ENCODE results near the gene SLC26A8.

The SLC26A8 gene

GRCh38 chr6:36068586-36068985 lies 44.1 kb upstream of the SLC26A8 start:
- Histone ChIP-seq H3K4me1 (ENCODE audit: insufficient read depth, insufficient read length) (no peaks in the 10 kb centered on the region), H3K9ac (ENCODE audit: insufficient read length, low read depth) (no peak overlapping the region), H3K27me3 (ENCODE audit: insufficient read depth, insufficient read length) (no peaks in the 10 kb centered on the region), H3K4me3 (ENCODE audit: insufficient read length, low read depth) (no peak overlapping the region), H3K9me3 (ENCODE audit: insufficient read depth, low read length) (no peaks in the 10 kb centered on the region), H3K36me3 (ENCODE audit: insufficient read depth, insufficient read length, low read length) (no peaks in the 10 kb centered on the region)
- TF ChIP-seq ZNF274 (IDR thresholded peaks at IDR 0.05; ENCODE audit: low read depth, low read length) = no peak
- TF ChIP-seq SUZ12 (IDR thresholded peaks at IDR 0.05; ENCODE audit: extremely low read depth, insufficient read depth, insufficient read length) = no peak
- TF ChIP-seq YY1 (IDR thresholded peaks at IDR 0.05; ENCODE audit: insufficient read depth, insufficient read length) = no peak
- no peak for DNase-seq (ENCODE audit: low read depth, low spot score)

- Histone ChIP-seq H3K4me1 (ENCODE audit: insufficient read depth, insufficient read length) (no peaks in the 10 kb centered on the region), H3K36me3 (ENCODE audit: insufficient read depth, insufficient read length, low read length) (no peaks in the 10 kb centered on the region), H3K9ac (ENCODE audit: insufficient read length, low read depth) (no peak overlapping the region), H3K4me3 (ENCODE audit: insufficient read length, low read depth) (no peak overlapping the region), H3K9me3 (ENCODE audit: insufficient read depth, low read length) (no peaks in the 10 kb centered on the region), H3K27me3 (ENCODE audit: insufficient read depth, insufficient read length) (no peaks in the 10 kb centered on the region)
- no peak for DNase-seq (ENCODE audit: low read depth, low spot score)
- TF ChIP-seq YY1 (IDR thresholded peaks at IDR 0.05; ENCODE audit: insufficient read depth, insufficient read length) (no peak), ZNF274 (IDR thresholded peaks at IDR 0.05; ENCODE audit: low read depth, low read length) (no peak), SUZ12 (IDR thresholded peaks at IDR 0.05; ENCODE audit: extremely low read depth, insufficient read depth, insufficient read length) (no peak)
These were observed 43.6 kb upstream of the SLC26A8 start for GRCh38 chr6:36068012-36068392.

- no peaks in the 10 kb centered on the region for H3K4me1 ChIP-seq (ENCODE audit: insufficient read depth, insufficient read length)
- DNase-seq (ENCODE audit: low read depth, low spot score) = no peak
These were observed 43.1 kb upstream of the SLC26A8 start for GRCh38 chr6:36067374-36068011.

GRCh38 chr6:36066817-36067216 lies 42.4 kb upstream of the SLC26A8 start:
- H3K27me3 ChIP-seq (ENCODE audit: insufficient read depth, insufficient read length) = no peaks in the 10 kb centered on the region
- no peak overlapping the region for H3K9ac ChIP-seq (ENCODE audit: insufficient read length, low read depth)
- no peaks in the 10 kb centered on the region for H3K36me3 ChIP-seq (ENCODE audit: insufficient read depth, insufficient read length, low read length)
- TF ChIP-seq YY1 (IDR thresholded peaks at IDR 0.05; ENCODE audit: insufficient read depth, insufficient read length) (no peak), SUZ12 (IDR thresholded peaks at IDR 0.05; ENCODE audit: extremely low read depth, insufficient read depth, insufficient read length) (no peak), ZNF274 (IDR thresholded peaks at IDR 0.05; ENCODE audit: low read depth, low read length) (no peak)
- no peak for DNase-seq (ENCODE audit: low read depth, low spot score)
- no peak overlapping the region for H3K4me3 ChIP-seq (ENCODE audit: insufficient read length, low read depth)
- H3K4me1 ChIP-seq (ENCODE audit: insufficient read depth, insufficient read length) = no peaks in the 10 kb centered on the region
- H3K9me3 ChIP-seq (ENCODE audit: insufficient read depth, low read length) = no peaks in the 10 kb centered on the region

More at GRCh38 chr6:36067374-36068011, 43.1 kb upstream of the SLC26A8 start:
- Histone ChIP-seq H3K27me3 (ENCODE audit: insufficient read depth, insufficient read length) (no peaks in the 10 kb centered on the region), H3K4me3 (ENCODE audit: insufficient read length, low read depth) (no peak overlapping the region), H3K36me3 (ENCODE audit: insufficient read depth, insufficient read length, low read length) (no peaks in the 10 kb centered on the region), H3K9ac (ENCODE audit: insufficient read length, low read depth) (no peak overlapping the region), H3K9me3 (ENCODE audit: insufficient read depth, low read length) (no peaks in the 10 kb centered on the region)
- TF ChIP-seq YY1 (IDR thresholded peaks at IDR 0.05; ENCODE audit: insufficient read depth, insufficient read length) = no peak
- TF ChIP-seq SUZ12 (IDR thresholded peaks at IDR 0.05; ENCODE audit: extremely low read depth, insufficient read depth, insufficient read length) = no peak
- no peak for TF ChIP-seq ZNF274 (IDR thresholded peaks at IDR 0.05; ENCODE audit: low read depth, low read length)

- Histone ChIP-seq H3K4me1 (ENCODE audit: insufficient read depth, insufficient read length) (no peaks in the 10 kb centered on the region), H3K4me3 (ENCODE audit: insufficient read length, low read depth) (no peak overlapping the region), H3K36me3 (ENCODE audit: insufficient read depth, insufficient read length, low read length) (no peaks in the 10 kb centered on the region), H3K9me3 (ENCODE audit: insufficient read depth, low read length) (no peaks in the 10 kb centered on the region), H3K9ac (ENCODE audit: insufficient read length, low read depth) (no peak overlapping the region), H3K27me3 (ENCODE audit: insufficient read depth, insufficient read length) (no peaks in the 10 kb centered on the region)
- DNase-seq (ENCODE audit: low read depth, low spot score) = no peak
- TF ChIP-seq ZNF274 (IDR thresholded peaks at IDR 0.05; ENCODE audit: low read depth, low read length) (no peak), YY1 (IDR thresholded peaks at IDR 0.05; ENCODE audit: insufficient read depth, insufficient read length) (no peak), SUZ12 (IDR thresholded peaks at IDR 0.05; ENCODE audit: extremely low read depth, insufficient read depth, insufficient read length) (no peak)
These were observed 41.5 kb upstream of the SLC26A8 start for GRCh38 chr6:36065916-36066315.

- DNase-seq (ENCODE audit: low read depth, low spot score) = no peak
- Histone ChIP-seq H3K27me3 (ENCODE audit: insufficient read depth, insufficient read length) (no peaks in the 10 kb centered on the region), H3K9ac (ENCODE audit: insufficient read length, low read depth) (no peak overlapping the region), H3K36me3 (ENCODE audit: insufficient read depth, insufficient read length, low read length) (peaks cover 3% of the 10 kb centered on the region), H3K4me1 (ENCODE audit: insufficient read depth, insufficient read length) (no peaks in the 10 kb centered on the region), H3K4me3 (ENCODE audit: insufficient read length, low read depth) (no peak overlapping the region), H3K9me3 (ENCODE audit: insufficient read depth, low read length) (no peaks in the 10 kb centered on the region)
- TF ChIP-seq YY1 (IDR thresholded peaks at IDR 0.05; ENCODE audit: insufficient read depth, insufficient read length) (no peak), ZNF274 (IDR thresholded peaks at IDR 0.05; ENCODE audit: low read depth, low read length) (no peak), SUZ12 (IDR thresholded peaks at IDR 0.05; ENCODE audit: extremely low read depth, insufficient read depth, insufficient read length) (no peak)
These were observed 40.4 kb upstream of the SLC26A8 start for GRCh38 chr6:36064770-36065396.

GRCh38 chr6:36063318-36064060 lies 39.0 kb upstream of the SLC26A8 start:
- Histone ChIP-seq H3K4me3 (ENCODE audit: insufficient read length, low read depth) (no peak overlapping the region), H3K9me3 (ENCODE audit: insufficient read depth, low read length) (no peaks in the 10 kb centered on the region), H3K36me3 (ENCODE audit: insufficient read depth, insufficient read length, low read length) (peaks cover 11% of the 10 kb centered on the region), H3K27me3 (ENCODE audit: insufficient read depth, insufficient read length) (no peaks in the 10 kb centered on the region), H3K4me1 (ENCODE audit: insufficient read depth, insufficient read length) (no peaks in the 10 kb centered on the region), H3K9ac (ENCODE audit: insufficient read length, low read depth) (no peak overlapping the region)
- TF ChIP-seq ZNF274 (IDR thresholded peaks at IDR 0.05; ENCODE audit: low read depth, low read length) (no peak), YY1 (IDR thresholded peaks at IDR 0.05; ENCODE audit: insufficient read depth, insufficient read length) (no peak), SUZ12 (IDR thresholded peaks at IDR 0.05; ENCODE audit: extremely low read depth, insufficient read depth, insufficient read length) (no peak)
- no peak for DNase-seq (ENCODE audit: low read depth, low spot score)

Data from NT2/D1 (cell line).